Midbrain (tissue), 1 donor: ENCODE results near the gene NBEAL2.
"Not testable (repeated sequence)": the region's sequence is repeated elsewhere in the genome, so short reads cannot be mapped to it uniquely, and the experiment has no call there.

Source experiments
- DNase-seq: peaks from one replicate; lab custom pipeline; 2025; lab: John Stamatoyannopoulos, UW

Gene NBEAL2

DNA sequence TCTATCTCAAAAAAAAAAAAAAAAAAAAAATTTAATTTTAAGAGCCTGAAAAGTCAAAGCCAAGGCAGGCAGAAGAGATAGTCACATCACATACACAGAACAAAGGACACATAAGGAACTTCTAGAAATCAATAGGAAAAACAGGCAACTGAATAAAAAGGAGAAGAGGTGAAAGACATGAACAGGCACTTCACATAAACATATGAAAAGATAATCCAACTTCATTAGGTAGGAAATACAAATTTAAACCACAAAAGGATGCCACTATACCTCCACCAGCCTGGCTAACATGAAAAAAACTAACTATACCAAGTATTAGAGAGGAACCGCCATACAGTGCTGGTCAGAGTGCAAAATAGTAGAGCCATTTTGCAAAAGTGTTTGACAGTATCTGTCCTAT, 17.0 kb upstream of the NBEAL2 start:
- DNase-seq, result no peak

DNA sequence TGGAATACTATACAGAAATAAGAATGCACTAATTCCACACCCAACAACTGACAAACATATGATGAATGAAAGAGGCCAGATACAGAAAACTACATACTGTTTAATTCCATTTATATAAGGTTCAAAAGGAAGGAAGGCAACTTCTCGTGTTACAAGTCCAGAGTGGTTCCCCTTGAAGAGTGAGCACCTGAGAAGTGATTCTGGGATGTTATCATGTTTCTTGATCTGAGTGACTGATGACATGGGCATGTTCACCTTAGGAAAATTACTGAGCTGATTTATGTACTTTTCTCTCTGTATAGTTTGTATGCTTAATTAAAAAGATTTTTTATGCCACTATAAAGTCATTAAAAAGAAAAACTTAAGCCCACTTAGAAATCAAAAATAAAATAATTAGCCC, 16.5 kb upstream of the NBEAL2 start:
- no peak for DNase-seq

DNA sequence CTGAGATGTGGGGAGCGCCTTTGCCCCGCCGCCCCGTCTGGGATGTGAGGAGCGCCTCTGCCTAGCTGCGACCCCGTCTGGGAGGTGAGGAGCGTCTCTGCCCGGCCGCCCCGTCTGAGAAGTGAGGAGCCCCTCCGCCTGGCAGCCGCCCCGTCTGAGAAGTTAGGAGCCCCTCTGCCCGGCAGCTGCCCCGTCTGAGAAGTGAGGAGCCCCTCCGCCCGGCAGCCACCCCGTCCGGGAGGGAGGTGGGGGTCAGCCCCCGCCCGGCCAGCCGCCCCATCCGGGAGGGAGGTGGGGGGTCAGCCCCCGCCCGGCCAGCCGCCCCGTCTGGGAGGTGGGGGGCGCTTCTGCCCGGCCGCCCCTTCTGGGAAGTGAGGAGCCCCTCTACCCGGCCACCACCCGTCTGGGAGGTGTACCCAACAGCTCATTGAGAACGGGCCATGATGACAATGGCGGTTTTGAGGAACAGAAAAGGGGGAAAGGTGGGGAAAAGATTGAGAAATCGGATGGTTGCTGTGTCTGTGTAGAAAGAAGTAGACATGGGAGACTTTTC, 15.4 kb upstream of the NBEAL2 start:
- not testable (repeated sequence) for DNase-seq

DNA sequence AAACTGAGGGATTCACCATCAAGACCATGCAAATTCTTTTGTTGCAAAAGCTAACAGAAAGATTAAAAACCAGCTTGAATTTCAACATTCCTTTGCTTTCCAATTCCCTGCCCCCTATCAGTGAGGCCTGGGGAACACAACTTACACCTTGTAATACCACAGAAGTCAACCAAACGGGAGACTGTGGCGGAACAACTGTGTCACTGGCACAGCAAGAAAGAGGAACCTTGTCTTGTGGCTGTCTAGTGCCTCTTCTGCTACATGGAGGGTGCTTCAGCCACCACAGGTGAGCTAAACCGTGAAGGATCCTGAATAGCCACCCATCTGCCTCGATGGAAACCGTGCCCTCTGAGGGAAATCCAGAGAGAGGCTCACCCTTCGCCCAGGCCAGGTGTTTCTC, 14.3 kb upstream of the NBEAL2 start:
- no peak for DNase-seq

DNA sequence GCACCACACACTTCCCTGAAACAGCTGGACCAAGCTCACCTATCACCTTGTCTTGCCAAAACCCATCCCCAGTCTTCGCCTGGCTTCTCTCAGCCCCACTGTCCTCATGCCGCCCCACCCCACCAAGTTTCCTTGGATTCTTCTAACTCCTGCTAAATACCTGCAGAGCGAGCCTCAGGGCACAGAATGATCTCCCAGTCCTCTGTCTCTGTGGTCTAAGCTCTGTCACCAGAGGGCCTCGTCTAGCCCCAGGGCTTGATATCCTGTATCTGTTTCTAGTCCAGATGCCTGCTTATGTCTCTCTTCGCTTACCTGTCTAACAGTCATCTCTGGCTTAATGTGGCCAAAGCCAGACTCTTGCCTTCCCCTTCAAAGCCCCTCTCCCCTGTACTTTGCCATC, 12.7 kb upstream of the NBEAL2 start:
- no peak for DNase-seq

DNA sequence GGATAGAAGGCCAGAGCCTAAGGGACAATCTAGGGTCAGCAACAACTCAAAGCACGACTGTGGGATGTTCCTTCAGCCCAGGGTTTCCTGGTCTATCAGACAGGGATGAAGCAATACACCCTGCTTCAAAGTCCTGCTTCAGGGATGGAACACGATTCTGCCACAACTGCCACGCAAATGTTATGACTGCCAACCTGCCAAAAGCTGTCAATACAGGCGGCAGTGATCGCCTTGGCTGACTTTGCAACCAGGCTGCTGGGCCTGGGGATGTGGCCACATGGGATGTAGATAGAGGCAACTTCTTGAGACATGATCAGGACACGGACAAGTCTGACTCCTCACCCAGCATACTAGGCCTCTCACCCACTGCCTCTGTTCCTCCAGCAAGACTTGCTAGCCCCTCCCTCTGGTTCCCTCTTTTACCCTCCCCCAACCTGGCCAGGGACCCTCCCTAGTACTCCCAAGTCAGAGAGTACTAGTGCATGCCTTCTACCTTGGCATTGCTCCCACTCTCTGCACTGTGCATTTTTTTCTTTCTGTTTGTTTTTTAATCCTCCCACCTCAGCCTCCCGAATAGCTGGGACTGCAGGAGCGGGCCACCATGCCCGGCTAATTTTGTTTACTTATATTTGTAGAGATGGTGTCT, 10.6 kb upstream of the NBEAL2 start:
- DNase-seq, result no peak

DNA sequence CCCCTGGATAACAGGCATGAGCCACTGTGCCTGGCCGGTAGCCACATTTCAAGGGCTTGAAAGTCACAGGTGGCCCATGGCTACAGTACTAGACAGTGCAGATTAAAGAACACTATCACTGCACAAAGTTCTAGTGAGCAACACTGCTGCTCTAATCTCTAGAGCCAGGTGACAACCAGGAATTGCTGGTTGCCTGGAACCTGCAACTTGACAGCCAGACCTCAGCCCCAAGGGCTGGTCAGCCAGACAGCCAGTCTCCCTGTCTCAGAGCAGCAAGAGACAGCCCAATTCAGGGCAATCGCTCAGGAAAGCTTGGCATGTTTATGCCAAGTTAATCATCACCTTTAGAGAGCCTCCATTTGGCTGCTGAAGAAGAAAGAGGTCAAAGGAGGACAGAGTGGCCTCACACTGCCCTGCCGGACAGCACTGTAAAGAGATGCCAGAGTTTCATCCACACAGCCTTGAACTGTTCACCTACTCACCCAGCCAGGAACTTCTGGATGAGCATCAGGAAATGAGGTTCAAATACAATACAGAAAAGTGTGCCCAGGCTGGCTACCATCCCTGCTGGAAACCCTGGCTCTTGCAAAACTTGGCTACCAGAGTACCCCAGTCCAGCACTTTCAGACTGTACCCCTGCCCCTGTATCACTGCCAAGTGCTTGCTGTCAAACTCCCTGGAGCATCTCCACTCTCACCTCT, 8.9 kb upstream of the NBEAL2 start:
- no peak for DNase-seq

DNA sequence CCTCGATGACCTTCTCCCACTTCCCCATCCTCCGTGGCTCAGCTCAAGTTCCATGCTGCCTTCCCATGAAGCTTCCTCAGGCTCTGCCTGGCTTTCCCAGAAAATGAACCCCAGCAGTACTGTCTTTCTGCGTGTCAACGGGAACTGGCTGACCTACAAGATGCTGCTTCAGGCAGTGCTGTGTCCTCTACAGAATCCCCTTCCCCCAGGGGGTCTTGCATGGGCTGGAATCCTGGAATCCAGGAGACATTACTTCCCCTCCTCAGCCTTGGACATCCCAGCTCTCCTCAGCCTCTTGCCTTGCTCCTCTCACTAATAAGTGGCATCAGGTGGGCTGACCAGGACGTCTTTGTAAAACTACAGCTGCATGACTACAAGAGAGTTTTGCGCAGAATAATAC, 8.3 kb upstream of the NBEAL2 start:
- no peak for DNase-seq

DNA sequence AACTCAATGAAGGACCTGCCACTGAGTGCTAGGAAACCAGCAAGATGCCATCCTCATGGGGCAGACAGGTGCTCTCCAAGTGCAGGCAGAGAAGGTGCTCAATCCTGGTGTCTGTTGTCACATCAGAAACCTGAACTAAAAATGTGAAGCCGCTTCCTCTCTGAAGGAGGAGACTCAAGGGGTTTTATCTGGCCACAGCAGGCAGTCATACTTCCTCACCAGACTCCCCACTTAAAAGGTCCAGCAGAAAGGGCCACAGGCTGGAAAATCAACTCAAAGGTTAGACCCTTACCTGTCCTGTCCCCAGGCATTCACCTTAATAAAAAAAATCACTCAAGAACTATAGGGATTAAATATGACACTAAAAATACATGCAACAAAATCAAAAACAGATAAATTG, 7.7 kb upstream of the NBEAL2 start:
- no peak for DNase-seq

DNA sequence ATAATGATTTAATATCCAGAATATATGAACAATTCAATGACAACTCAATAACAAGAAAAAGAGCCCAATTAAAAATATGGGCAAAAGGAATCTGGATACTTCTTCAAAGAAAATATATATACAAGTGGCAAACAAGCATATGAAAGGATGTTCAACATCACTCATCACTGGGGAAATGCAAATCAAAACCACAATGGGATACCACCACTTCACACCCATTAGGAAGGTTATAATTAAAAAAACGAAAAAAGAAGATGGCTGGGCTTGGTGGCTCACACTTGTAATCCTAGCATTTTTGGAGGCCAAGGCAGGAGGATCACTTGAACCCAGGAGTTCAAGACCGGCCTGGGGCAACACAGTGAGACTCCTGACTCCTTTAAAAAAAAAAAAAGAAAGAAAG, 7.1 kb upstream of the NBEAL2 start:
- no peak for DNase-seq

DNA sequence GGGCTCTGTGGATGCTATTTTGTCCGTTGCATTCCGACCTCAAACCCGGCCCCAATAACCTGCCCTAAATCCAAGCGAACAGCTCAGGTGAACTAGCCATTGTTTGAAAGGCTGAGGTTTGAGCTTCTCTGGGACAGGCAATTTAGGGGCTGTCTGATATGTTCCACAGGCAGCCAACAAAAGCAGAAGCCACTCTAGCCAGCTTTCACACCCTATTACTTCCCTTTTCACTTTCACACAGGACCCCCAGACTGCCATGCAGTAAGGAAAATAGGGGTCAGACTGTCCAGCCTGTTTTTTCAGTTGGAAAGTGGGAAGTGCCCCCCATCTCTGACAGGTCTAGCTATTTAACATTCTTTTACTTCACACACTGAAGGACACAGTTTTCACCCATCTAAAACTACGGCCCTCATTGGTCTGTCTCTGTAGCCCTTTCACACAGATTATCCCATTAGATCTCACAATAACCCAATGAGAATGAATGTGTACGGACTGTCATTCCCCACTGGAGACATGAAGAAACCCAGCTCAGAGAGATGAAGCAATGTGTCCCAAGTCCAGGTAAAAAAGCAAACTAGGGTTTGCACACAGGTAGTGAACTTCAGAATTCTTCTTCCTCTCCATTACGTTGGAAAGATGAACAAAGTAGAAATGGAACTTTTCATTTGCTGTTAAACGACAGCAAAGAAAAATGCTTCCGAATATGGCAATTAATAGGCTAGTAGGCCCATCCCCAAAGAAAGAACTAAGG, 4.9 kb upstream of the NBEAL2 start:
- no peak for DNase-seq

DNA sequence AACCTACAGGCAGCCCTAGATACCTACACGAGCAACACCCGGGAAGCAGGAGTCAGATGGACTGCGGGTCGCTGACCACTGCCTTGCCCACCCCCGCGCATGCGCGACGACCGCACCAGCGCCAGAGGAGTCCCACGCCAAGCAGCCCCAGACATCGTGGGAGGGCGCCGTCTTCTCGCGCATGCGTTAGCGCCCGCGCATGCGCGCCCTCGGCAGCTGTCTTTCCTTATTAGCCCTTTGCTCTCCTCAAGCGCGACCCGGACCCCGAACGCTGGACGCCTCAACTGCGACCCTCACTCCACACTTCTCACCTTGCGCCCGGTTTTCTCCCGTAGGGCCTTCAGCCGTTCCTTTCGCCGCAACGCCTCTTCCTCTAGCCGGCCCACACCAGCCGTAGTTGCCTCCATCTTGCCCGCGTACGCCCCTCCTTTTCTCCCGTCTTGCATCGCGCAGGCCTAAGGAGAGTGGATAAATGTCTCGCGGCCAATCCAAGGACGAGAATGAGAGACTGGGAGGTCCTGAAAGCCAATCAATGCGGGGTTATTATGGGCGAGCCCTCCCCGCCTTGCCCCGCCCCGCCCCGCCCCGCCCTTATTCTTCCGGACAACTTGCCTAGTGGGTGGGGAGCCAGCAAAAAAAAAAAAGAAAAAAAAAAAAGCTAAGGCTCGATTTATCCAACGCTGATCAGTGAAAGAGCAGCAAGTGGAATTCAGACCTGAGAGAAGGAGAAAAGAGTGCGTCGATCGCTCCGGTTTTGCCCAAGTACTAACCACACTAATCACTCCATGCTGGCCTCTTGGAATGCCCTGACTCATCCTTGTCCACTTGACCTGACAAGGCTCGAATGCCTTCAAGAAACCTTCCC, 2.9 kb upstream of the NBEAL2 start, which contains the start of gene CCDC12:
Gene CCDC12, minus strand, starts transcription at position 420 of the 865 bp plus-strand sequence. Its CDS starts 13 bp downstream, at position 407.
- DNase-seq, result peak; percentile 97

DNA sequence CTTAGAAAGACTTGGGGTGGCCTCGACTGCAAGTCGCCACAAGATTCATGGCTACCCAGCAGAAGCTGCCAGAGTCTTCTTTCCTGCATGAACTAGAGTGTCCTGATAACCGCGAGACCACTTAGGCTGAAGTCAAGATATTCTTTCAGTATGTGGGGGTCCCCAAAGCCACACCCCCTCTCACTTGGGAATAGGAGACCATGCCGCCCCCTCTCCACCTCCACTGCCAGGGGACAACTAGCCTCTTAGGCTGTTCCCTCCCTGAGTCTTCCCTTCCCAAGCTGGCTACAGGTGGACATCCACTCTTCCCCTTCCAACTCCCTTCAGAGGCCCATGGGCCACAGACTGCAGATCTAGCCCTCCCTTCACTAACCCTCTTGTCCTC, 1.7 kb upstream of the NBEAL2 start:
- no peak for DNase-seq

DNA sequence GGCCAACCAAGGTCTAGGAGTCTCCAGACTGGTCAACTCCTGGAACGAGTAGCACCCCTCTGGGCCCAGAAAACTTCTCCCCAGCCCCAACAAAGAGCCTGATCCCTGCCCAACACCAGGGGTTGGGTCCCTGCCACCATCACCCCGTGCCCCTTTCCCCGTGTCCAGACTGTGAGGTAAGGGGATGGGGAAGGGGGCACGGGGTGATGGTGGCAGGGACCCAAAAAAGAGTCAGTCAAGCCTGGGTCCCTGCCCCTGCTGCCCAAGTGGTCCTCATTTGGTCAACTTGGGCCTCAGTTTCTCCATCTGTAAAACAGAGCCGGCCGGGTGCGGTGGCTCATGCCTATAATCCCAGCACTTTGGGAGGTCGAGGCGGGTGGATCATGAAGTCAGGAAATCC, 1.1 kb upstream of the NBEAL2 start:
- DNase-seq, result no peak

DNA sequence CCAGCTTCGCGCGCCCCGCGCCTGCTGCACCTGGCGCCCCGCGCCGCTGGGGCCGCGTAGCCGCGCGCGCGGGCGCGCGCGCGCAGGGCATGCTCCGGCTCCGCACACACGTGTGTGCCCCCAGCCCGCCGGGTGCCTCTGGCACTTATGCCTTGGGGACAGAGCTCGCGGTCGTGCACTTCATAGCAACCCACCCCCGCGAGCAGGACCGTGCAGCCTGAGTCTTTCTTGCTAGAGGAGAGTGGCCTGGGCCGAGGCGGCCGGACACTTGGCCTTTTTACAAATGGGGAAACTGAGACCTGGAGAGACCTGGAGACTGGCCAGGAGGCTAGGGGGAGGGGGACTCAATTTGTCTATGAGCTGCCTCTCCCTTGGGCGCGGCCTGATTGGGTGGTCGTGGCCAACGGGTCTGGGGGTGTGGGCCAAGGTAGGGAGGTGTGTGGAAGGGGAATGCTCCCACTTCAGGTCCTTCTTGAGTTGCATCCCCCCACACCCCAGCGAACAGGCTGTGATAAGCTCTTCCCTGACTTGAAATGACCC, 562 bp downstream of the NBEAL2 start:
- no peak for DNase-seq

DNA sequence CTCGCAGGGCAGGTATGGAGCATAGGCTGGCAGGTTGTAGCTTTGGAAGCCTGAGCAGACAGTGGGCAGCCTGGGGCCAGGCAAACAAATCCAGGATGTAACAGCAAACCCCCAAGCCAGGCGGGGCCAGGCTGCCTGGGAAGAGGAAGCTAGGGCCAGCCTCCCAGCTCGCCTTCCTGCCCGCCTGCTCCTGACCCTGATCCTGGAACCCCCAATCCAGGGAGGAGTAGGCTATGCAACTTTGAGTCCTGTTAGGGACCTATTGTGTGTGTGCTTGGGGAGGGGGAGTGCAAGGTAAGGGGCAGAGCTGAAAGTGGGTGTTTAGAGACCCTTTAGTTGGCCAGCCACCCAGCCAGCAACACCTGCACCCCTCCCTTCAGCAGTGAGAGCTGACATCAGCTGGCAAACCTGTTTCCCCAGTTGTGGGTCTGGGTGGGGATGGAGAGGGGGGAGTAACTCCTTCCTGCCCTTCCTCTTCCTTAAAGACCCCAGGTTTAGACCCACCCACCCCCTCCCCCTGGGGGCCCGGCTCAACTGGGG, 2.5 kb downstream of the NBEAL2 start:
- no peak for DNase-seq

DNA sequence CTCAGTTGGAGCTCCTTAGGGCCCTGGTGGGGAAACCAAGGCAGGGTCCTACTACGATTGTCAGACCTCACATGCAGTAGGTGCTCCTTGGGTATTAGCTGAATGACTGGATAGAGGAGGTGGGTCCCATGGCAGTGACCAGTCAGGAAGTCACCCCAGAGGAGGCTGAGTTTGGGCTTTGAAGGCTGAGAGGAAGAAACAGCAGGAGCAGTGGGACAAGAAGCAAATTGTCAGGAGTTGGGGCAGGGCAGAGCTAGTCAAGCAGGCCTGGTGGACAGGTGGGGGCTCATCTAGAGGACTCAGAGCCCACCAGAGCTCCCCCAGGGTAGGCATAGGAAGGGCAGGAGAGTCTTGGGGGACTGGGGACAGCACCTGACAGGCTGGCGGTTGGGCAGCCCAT, 3.1 kb downstream of the NBEAL2 start:
- no peak for DNase-seq

DNA sequence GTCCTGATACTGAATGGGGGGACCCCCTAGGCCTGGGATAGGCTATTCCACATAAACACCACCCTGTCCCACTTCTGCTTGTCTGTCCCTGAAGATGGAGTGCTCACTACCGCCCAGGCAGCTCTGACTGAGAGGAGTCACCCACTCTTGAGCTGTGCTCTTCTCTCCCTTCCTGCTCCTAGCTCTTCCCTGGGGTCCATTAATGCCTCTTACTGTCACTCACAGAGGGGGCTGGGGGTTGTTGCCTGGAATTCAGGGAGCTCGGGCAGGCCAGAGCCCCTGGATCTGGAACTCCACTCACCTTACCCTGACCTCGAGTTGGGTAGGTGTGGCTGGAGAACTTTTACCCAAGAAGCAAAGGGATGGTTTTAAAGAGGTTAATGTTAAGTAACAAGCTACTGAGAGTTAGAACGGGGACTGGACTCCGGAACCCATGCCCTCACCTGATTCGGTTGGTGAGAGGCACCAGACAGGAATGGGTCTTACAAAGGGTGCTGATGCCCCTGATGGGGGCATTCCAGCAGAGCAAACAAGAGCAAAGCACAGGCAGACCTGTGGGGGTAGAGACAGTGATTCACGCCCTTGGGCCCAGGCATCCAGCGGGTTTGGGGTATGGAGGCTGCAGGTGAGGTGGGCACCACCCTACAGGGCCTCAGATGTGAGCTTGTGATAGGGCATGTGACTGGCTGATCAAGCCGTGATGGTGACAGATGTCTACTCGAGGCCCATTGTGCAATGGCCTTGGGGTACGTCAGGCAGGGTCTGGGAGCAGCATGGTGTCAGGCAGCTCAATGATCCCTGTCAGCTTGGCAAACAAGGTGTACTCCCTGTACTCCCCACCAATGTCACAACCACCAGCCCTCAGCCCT, 5.4 kb downstream of the NBEAL2 start:
- no peak for DNase-seq

DNA sequence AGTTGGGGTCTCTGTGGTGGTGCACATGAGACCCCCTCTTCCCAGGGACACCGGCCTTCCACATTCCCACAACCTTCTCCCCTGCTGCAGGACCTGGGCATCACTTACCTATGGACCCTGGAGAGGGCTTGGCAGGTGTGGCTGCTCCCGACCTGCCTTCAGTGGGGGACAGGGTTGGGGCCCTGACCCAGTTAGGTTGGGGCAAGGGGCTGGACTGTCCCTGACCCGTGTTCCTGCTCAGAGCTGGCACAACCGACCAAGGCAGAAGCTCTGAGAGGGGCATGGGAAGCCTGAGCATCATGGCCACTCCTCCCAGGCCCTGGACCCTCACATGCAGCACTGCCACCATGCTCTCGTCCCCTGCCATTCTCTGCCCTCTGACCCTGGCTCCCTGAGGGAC, 6.1 kb downstream of the NBEAL2 start:
- DNase-seq, result no peak

DNA sequence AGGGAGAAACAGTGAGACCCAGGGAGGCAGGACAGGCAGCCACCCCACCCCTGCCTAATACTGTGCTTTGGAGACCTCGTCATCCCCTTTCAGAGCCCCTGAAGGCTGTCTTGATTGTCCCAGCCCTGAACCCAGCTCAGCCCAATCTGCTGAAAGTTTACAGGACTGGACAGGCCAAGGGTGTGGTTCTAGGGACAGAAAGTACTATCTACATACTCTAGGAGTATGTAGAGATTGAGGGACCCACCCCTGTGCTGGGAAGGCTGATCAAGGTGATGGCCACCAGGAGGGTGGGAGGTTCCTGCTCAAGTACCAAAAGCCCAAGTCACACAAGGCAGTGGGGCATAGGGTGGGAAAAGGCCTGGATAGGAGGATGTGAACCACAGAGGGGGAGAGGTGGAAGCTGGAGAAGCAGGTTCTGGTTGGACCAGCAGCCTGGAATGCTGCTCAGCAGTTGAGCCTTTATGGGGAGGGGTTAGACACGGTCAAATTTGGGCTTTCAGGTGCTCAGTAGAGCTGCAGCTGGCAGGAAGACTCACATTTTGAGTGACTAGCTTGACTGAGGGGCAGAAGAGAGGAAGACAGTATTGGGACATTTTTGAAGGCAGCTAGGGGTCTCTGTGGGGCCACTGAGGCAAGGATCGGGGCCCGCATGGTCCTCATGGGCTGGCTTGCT, 6.7 kb downstream of the NBEAL2 start:
- no peak for DNase-seq
